BJ (cell line): ENCODE measurements around the gene DUSP10. TPM values are rescaled to one million over a fixed set of nuclear protein-coding genes. Genes with fewer than 3 reads are reported as not detected.

ENCODE experiments used
- CTCF ChIA-PET: fragments of 350-600 bp; formaldehyde crosslinking; extraction: SDS; loops from one replicate; lab custom pipeline; 2021; ENCODE audit warnings: antibody characterized with exemption, inconsistent platforms; lab: Yijun Ruan, JAX
- POLR2A ChIA-PET: fragments of 300-600 bp; sonication (Branson Sonifier 250); formaldehyde crosslinking; extraction: SDS; loops from one replicate; lab custom pipeline; 2021; ENCODE audit warnings: antibody characterized with exemption; lab: Charles Lee
- DNase-seq: peaks from one replicate; pipeline ENCODE4 v3.0.0-alpha.2; 2011; ENCODE audit warnings: low read depth
- H3K27me3 ChIP-seq: 2 replicates; pipeline ENCODE4 v1.6.0; 2011; ENCODE audit warnings: low read length; ENCODE audit not compliant: control insufficient read depth, insufficient read depth
- H3K36me3 ChIP-seq: 2 replicates; pipeline ENCODE4 v1.5.1; 2011; ENCODE audit warnings: low read length; ENCODE audit not compliant: control insufficient read depth, insufficient read depth
- H3K4me3 ChIP-seq: 2 replicates; pipeline ENCODE4 v1.5.1; 2011; ENCODE audit warnings: low read depth, mild to moderate bottlenecking, control low read depth, low read length
- polyA minus RNA-seq: library from RNA; depleted of rRNA, polyadenylated mRNA; stranded (reverse); fragments of >200 nt; gene quantifications from 2 replicates; pipeline ENCODE4 v1.2.3, GENCODE V29; 2011; rRNA and poly(A)+ RNA removed
- polyA plus RNA-seq: library from polyadenylated mRNA; depleted of rRNA; stranded (reverse); fragments of >200 nt; gene quantifications from 2 replicates; pipeline ENCODE4 v1.2.3, GENCODE V29; 2011; rRNA removed
- TF ChIP-seq, protein P1 (sequence below): IDR thresholded peaks from 2 replicates; pipeline ENCODE4 v1.5.1; 2011; ENCODE audit warnings: low read depth, mild to moderate bottlenecking, control low read depth, inconsistent platforms, low read length, moderate library complexity; ENCODE audit not compliant: insufficient read depth

Gene DUSP10
- polyA plus RNA-seq (13.3 and 16.1 TPM in 2 replicates), polyA minus RNA-seq (19.8 and 22.1 TPM in 2 replicates)

DNA sequence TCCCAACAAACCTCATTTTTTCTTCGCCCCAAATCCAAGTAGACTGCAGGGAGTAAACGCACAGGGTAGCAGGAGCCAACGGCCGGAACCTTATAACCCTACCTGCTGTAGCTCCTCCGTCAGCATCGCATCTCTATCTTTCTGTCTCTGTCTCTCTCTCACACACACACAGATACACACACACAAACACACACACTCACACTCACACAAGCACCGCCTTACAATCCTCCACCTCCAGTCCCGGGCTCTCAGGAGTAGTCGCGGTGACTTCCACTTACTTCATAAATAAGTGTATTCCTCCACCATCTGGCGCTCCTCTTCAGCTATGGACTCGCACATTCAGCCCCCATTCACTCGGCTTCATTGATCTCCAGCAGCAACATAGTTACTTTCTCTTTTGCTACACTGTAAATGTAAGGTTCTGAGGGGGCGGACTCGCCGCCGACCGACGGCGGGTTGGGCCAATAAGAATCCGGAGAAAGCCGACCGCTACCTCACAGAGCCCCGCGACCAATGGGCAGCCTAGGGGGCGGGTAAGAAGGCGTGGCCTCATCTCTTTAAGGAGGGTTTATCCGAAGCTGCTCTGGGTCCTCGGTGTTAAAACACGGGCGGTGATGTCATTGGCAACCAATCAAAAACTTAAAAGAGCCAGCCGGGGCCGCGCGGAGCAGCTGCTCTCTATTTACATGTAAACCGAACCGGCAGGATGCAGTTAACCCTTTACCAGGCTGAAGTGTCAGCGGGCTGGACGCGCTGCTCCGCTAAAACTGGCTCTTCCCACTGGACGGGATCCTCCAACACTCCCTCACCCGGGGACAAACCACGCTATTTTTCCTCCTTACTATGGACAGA, at the start of gene DUSP10:
Gene DUSP10, minus strand, starts transcription at position 387 of the 852 bp plus-strand sequence. CDS start 2,345 bp downstream, outside the sequence.
- TF ChIP-seq, protein P1, sequence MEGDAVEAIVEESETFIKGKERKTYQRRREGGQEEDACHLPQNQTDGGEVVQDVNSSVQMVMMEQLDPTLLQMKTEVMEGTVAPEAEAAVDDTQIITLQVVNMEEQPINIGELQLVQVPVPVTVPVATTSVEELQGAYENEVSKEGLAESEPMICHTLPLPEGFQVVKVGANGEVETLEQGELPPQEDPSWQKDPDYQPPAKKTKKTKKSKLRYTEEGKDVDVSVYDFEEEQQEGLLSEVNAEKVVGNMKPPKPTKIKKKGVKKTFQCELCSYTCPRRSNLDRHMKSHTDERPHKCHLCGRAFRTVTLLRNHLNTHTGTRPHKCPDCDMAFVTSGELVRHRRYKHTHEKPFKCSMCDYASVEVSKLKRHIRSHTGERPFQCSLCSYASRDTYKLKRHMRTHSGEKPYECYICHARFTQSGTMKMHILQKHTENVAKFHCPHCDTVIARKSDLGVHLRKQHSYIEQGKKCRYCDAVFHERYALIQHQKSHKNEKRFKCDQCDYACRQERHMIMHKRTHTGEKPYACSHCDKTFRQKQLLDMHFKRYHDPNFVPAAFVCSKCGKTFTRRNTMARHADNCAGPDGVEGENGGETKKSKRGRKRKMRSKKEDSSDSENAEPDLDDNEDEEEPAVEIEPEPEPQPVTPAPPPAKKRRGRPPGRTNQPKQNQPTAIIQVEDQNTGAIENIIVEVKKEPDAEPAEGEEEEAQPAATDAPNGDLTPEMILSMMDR: 0 out of 2 replicates have a peak, but pooled peaks have one; percentile 9
- DNase-seq: peak; percentile 99
- peaks cover 4% of the 10 kb centered on the region for H3K36me3 ChIP-seq
- ChIA-PET POLR2A (interaction anchor here (0.5 to 1.5 kb wide), 4 partner anchors 12 to 142 kb away, joined by 3 to 5 read pairs (median 4); no protein-coding TSS in a partner anchor), CTCF (interaction anchor here (0.7 to 4.9 kb wide), 18 partner anchors 8 to 720 kb away, joined by 3 to 37 read pairs (median 4); no protein-coding TSS in a partner anchor)
- peak within 1 kb of the TSS; percentile 84 for H3K4me3 ChIP-seq
- H3K27me3 ChIP-seq: no peaks in the 10 kb centered on the region

DNA sequence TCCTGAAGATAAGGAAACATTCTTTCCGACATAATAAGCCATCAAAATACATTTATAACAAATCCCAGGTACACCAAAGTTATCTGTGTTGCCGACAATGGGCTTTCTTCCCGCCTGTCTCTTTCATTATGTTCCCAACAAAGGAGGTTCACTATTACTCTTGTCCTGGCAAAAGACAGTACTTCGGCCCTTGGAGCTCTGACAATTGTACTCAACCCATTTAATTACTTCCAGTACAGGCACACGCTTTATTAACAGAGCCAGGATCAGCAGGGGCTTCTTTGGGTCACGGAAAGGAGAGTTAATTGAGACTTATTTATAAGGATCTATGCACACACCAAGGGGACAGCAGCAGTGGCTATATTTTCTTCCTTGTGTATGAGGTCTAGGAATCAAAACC, 46.6 kb upstream of the DUSP10 start:
- POLR2A ChIA-PET: no interaction called here
- Histone ChIP-seq H3K4me3 (no peak overlapping the region), H3K27me3 (no peaks in the 10 kb centered on the region), H3K36me3 (no peaks in the 10 kb centered on the region)
- CTCF ChIA-PET: no interaction called here
- TF ChIP-seq, protein P1: no peak
- DNase-seq: no peak

DNA sequence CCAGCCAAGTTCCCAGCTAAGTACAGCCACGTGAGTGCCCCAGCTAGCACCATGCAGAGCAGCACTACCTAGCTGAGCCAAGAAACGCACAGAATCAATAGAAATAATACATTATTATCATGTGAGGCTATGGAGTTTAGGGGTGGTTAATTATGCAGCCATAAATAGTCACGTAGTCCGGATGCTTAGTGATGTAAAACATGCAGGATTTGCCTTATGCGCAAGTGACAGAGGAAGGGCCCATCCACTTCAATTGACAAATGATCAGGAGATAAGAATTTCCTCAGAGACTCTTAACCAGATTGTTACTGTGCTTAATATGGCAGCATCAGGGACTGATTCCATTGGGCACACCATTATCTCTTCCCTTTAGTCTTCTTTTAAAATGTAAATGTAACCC, 44.8 kb upstream of the DUSP10 start:
- Histone ChIP-seq H3K4me3 (no peak overlapping the region), H3K27me3 (no peaks in the 10 kb centered on the region), H3K36me3 (no peaks in the 10 kb centered on the region)
- CTCF ChIA-PET: no interaction called here
- TF ChIP-seq, protein P1: no peak
- no peak for DNase-seq
- POLR2A ChIA-PET: no interaction called here

GRCh38 chr1:221783936-221784335, 42.0 kb upstream of the DUSP10 start:
- POLR2A ChIA-PET: no interaction called here
- no peak for DNase-seq
- CTCF ChIA-PET: no interaction called here
- TF ChIP-seq, protein P1: no peak
- Histone ChIP-seq H3K27me3 (no peaks in the 10 kb centered on the region), H3K36me3 (no peaks in the 10 kb centered on the region), H3K4me3 (no peak overlapping the region)

- ChIA-PET CTCF (interaction anchor here (1.3 kb wide), 1 partner anchor 15 kb away, joined by 3 read pairs; no protein-coding TSS in a partner anchor), POLR2A (no interaction called here)
- TF ChIP-seq, protein P1: no peak
Observed at GRCh38 chr1:221783437-221783836, 41.5 kb upstream of the DUSP10 start.

More at GRCh38 chr1:221783437-221783836, 41.5 kb upstream of the DUSP10 start:
- H3K27me3 ChIP-seq: no peaks in the 10 kb centered on the region
- H3K36me3 ChIP-seq: no peaks in the 10 kb centered on the region
- no peak for DNase-seq
- no peak overlapping the region for H3K4me3 ChIP-seq
